Neuron (in vitro differentiated cells): ENCODE results near the gene CTTNBP2.

Experiments
- H2AFZ ChIP-seq: one replicate; pipeline ENCODE4 v1.6.1; 2013; ENCODE audit warnings: low read depth, mild to moderate bottlenecking, inconsistent platforms, low read length, moderate library complexity
- H3K27me3 ChIP-seq: one replicate; pipeline ENCODE4 v1.6.1; 2013; ENCODE audit warnings: low read length; ENCODE audit not compliant: insufficient read depth
- H3K36me3 ChIP-seq: one replicate; pipeline ENCODE4 v1.6.1; 2013; ENCODE audit warnings: low read length; ENCODE audit not compliant: insufficient read depth
- H3K4me1 ChIP-seq: one replicate; pipeline ENCODE4 v1.6.1; 2013; ENCODE audit warnings: low read length; ENCODE audit not compliant: insufficient read depth
- H3K4me3 ChIP-seq: 2 replicates; pipeline ENCODE4 v1.5.1; 2013; ENCODE audit warnings: mild to moderate bottlenecking, low read length, moderate library complexity
- H3K9me3 ChIP-seq: one replicate; pipeline ENCODE4 v1.6.1; 2013; ENCODE audit warnings: low read length

Gene CTTNBP2

GRCh38 chr7:117673367-117673766, 199.9 kb downstream of the CTTNBP2 start:
- Histone ChIP-seq H3K4me3 (no peak overlapping the region), H3K27me3 (no peaks in the 10 kb centered on the region), H2AFZ (peak overlapping the region; percentile 28), H3K9me3 (no peaks in the 10 kb centered on the region), H3K36me3 (no peaks in the 10 kb centered on the region), H3K4me1 (peaks cover 32% of the 10 kb centered on the region)

DNA sequence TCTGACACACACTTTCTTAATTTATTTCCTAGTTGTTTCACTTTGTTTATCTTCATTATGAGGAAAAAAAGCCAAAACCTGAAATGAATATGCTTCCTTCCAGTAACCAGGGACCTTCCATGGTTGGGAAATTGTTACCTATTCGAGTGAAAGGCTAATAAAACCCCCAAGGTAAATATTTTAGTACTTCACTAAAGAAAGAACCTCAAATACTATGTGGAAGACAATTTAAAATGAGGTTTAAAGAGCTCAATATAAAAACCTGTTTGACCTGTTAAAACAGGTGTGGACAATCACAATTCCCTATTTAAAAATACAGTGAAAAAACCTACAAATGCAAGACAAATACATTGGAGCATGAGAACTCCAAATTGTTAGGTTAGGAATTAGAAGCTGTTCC, 200.8 kb downstream of the CTTNBP2 start:
- H2AFZ ChIP-seq = no peak overlapping the region
- H3K4me3 ChIP-seq = no peak overlapping the region
- no peaks in the 10 kb centered on the region for H3K27me3 ChIP-seq
- H3K9me3 ChIP-seq = no peaks in the 10 kb centered on the region
- H3K36me3 ChIP-seq = no peaks in the 10 kb centered on the region
- peaks cover 32% of the 10 kb centered on the region for H3K4me1 ChIP-seq

DNA sequence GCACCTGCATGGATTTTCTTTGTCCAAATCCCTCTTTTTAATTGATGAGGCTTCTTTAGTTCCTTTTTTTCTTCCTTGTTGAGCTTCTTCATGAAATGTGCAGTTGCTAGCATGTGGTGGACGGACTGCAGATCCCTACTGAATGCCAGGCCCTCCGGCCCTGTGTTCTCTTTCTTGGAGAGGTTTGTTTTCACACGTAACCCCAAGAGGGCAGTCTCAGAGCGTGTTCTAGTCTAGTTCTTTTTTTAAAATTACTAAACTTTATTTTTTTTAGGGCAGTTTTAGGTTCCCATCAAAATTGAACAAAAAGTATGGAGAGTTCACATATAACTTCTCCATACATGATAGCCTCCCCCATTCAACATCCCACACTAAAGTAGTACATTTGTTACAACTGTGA, 203.4 kb downstream of the CTTNBP2 start:
- Histone ChIP-seq H3K36me3 (no peaks in the 10 kb centered on the region), H3K27me3 (no peaks in the 10 kb centered on the region), H2AFZ (no peak overlapping the region), H3K9me3 (no peaks in the 10 kb centered on the region), H3K4me1 (peaks cover 21% of the 10 kb centered on the region), H3K4me3 (no peak overlapping the region)

- Histone ChIP-seq H3K36me3 (no peaks in the 10 kb centered on the region), H3K9me3 (no peaks in the 10 kb centered on the region), H2AFZ (no peak overlapping the region), H3K4me1 (no peaks in the 10 kb centered on the region), H3K4me3 (no peak overlapping the region), H3K27me3 (no peaks in the 10 kb centered on the region)
Observed at GRCh38 chr7:117667456-117667855, 205.8 kb downstream of the CTTNBP2 start.

- H3K4me1 ChIP-seq = no peaks in the 10 kb centered on the region
- no peak overlapping the region for H3K4me3 ChIP-seq
- H3K36me3 ChIP-seq = no peaks in the 10 kb centered on the region
- no peaks in the 10 kb centered on the region for H3K27me3 ChIP-seq
- no peak overlapping the region for H2AFZ ChIP-seq
- H3K9me3 ChIP-seq = no peaks in the 10 kb centered on the region
Observed at GRCh38 chr7:117666689-117667088, 206.6 kb downstream of the CTTNBP2 start.

DNA sequence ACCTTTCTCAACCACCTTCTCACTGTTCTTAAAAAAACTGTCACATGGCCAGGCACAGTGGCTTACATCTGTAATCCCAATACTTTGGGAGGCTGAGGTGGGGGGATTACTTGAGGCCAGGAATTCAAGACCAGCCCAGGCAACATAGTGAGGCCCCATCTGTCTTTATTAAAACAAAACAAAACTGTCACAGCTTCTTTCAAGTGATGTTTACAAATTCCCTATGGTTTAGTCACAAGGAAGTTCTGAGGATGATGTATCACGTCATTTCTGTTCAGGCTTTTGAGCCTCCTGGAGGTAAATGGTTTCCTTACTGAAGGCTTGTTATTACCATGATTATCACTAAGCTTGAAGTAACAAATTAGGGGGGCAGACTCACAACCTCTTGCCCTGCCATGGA, 207.2 kb downstream of the CTTNBP2 start:
- H3K4me1 ChIP-seq = no peaks in the 10 kb centered on the region
- H3K36me3 ChIP-seq = no peaks in the 10 kb centered on the region
- H2AFZ ChIP-seq = no peak overlapping the region
- no peaks in the 10 kb centered on the region for H3K27me3 ChIP-seq
- no peak overlapping the region for H3K4me3 ChIP-seq
- no peaks in the 10 kb centered on the region for H3K9me3 ChIP-seq

DNA sequence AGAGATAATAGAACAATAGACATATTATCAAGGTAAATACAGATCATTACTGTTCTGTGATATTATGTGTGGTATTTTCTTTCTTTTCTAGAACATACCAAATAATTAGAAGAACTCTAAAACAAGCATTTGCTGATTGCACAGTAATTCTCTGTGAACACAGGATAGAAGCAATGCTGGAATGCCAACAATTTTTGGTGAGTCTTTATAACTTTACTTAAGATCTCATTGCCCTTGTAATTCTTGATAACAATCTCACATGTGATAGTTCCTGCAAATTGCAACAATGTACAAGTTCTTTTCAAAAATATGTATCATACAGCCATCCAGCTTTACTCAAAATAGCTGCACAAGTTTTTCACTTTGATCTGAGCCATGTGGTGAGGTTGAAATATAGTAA, 207.9 kb downstream of the CTTNBP2 start:
- Histone ChIP-seq H3K27me3 (no peaks in the 10 kb centered on the region), H3K4me3 (no peak overlapping the region), H3K36me3 (no peaks in the 10 kb centered on the region), H2AFZ (no peak overlapping the region), H3K9me3 (no peaks in the 10 kb centered on the region), H3K4me1 (no peaks in the 10 kb centered on the region)

GRCh38 chr7:117664047-117664446, 209.2 kb downstream of the CTTNBP2 start:
- Histone ChIP-seq H2AFZ (no peak overlapping the region), H3K36me3 (no peaks in the 10 kb centered on the region), H3K27me3 (no peaks in the 10 kb centered on the region), H3K4me1 (no peaks in the 10 kb centered on the region), H3K9me3 (no peaks in the 10 kb centered on the region), H3K4me3 (no peak overlapping the region)

- H3K9me3 ChIP-seq = no peaks in the 10 kb centered on the region
- H3K4me3 ChIP-seq = no peak overlapping the region
- peaks cover 5% of the 10 kb centered on the region for H3K27me3 ChIP-seq
- no peak overlapping the region for H2AFZ ChIP-seq
- no peaks in the 10 kb centered on the region for H3K4me1 ChIP-seq
- no peaks in the 10 kb centered on the region for H3K36me3 ChIP-seq
Observed at GRCh38 chr7:117661328-117661727, 211.9 kb downstream of the CTTNBP2 start.
